T-helper 1 cell (primary cell): ENCODE results near the gene CDHR3.
"Not testable (repeated sequence)": the region's sequence is repeated elsewhere in the genome, so short reads cannot be mapped to it uniquely, and the experiment has no call there.

Experiments used
- DNase-seq, 5 donors: peaks; one replicate each; pipeline ENCODE4 v3.0.0-alpha.2; 2012 to 2020

The CDHR3 gene

DNA sequence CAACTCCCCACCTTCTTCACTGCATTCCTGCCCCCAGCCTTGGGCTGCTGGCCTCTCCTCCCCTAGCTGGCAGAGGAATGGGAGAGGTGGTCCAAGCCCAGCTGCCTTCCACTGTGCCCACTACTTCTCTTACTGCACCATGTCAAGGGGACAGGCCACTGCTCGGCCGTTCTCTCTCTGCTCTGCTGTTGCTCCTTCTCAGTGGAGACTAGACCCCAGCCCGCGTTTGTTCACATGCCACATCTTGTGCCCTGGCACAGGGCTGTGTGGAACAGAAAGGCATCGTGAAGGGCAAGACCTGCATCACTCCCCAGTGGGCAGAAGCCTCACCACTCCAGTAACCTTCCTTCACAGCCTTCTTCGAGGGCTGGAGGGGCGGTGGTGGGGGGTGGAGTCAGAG lies 711 bp upstream of the CDHR3 start:
- no peak for DNase-seq

DNA sequence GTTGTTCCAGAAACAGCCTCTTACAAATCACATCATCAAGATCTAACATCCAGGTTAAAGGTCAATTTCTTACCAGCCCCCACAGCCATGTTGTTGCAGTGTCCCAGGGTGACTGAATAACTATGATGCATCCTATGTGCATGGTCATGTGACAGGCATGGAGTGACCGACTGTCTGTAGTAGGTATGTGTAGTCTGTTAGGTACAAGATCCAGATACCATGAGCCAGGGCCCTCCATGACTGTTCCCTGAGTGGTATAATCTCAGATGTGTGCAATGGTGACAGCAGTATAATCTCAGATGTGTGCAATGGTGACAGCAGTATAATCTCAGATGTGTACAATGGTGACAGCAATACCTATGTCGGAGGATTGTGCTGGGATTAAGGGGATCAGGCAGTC lies 8.8 kb downstream of the CDHR3 start:
- DNase-seq = no peak

DNA sequence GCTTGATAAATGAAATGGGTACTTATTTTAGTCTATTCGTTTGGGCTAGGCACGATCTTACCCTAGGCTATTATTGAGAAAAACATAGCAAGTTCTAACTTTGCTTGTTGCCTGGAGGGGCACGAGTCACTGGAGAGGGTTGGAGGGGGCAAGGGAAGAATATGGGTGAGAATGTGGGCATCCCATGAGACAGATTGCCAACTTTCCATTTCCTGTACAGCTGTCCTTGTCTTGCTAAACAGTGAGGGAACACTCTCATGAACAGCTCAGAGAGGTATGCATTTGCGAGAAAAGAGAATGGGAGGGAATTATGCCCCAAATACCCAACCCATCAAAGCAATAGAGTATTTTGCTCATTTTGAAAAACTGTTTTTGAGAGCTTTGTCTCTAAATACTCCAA lies 9.2 kb downstream of the CDHR3 start:
- no peak for DNase-seq

DNA sequence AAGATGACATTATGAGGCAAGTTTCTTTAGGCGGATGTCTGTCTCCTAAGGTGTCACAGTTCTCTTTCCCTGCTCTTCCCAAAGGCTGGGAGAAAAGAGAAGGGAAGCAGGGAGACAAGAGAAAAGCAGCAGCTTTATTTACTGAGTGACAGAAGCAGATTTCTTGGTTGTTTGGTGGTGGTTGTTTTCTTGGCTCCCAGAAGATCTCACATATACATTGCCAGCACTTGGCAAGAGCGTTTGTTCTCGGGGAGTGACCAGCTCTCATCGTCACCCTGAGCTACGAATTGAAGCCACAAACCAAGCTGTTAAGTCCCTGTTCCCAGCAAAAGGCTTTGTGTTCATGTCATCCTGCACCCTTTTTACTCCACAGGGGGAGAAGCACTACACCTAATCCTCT lies 11.4 kb downstream of the CDHR3 start:
- DNase-seq = no peak

DNA sequence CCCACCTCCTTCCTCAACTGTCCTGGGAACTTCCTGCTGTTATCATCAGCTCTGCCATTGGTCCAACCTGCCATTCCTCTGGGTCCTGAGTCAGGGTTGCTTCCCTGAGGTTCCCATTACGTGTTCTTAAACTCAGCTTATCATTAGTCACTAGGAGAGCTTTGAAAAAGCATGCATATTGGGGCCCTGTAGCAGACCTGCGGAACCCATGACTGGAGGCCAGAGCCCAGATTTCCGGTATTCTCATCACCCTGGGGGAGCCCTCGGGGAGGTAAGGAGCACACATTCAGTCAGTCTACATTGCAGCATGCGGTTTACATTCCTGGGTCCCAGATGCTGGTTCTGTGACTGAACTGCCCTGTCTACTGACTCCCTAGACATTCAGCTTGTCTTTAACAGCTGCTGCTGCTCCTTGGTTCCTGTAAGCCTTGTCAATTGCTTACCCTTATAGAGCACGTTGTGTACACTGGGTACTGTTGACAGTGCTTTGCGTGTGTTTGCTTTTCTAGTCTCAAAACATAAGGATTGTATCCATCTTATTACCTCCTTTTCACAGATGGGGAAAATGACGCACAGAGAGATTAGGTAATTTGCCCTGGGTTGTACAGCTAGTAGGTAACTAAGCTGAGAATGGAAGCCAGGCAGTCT lies 12.8 kb downstream of the CDHR3 start:
- DNase-seq = no peak

DNA sequence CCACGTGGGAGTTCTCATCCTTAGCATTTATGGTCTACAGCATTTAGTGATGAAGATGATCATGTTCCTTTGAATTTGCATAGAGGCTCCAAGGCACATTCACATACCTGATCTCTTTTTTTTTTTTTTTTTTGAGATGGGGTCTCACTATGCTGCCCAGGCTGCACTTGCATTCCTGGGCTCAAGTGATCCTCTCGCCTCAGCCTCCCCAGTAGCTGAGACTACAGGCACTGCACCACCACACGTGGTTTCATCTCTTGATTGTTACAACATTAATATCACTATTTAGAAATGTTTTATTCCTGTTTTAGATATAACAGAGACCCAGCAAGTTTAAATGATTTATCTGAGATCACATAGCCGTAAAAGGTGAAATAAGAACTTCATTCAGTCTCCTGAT lies 13.8 kb downstream of the CDHR3 start:
- DNase-seq = no peak

DNA sequence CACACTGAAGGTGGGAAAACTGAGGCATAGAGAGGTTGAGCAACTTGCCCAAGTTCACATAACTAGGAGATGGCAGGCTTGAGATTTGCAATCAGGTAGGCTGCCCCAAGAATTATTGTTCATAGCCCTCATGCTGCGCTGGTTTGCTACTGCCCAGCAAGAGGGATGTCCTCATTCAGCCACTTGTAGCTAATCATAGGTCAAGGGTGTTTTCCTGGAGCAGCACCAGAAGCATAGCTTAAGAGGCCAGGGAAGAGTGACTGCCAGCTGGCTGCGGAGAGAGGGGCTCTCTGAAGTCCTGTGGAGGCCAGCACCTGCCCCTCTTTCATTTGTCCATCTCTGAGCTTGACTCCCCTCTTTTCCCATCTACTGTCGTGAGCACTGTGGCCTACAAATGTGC lies 15.0 kb downstream of the CDHR3 start:
- no peak for DNase-seq

DNA sequence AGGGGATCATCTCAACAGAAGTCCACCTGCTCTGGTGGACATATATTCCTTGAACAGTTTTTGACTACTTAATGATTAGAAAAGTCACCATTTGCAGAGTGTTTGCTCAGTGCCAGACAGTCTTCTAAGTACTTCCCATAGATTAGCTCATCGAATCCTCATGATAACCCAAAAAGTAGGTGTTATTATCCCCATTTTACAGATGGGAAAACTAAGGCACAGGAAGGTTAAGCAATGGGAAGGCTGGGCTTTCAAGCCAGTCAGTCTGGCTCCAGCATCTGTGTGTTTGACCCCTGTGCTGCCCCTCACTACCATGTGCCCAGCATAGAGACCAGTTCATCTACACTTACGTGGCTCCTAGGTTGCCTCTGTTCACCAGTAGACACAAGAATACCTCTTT lies 15.9 kb downstream of the CDHR3 start:
- no peak for DNase-seq

DNA sequence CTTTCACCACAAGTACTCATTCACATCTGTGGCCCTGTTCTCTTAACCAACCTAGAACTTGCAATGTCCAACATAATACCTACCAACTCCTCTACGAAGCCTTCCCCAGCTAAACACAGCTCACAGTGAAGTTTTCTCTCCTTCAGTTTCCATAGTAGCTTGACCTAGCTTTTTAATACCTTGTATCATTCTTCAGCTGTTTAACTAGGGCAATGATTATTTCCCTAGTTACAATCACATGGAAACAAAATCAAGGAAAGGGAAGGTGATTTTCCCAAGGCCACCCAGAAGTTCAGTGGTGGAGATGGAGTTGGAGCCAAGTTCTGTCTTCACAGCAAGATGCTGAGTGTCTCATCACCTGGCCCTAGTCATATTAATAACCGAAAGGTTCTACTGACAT lies 16.3 kb downstream of the CDHR3 start:
- no peak for DNase-seq

DNA sequence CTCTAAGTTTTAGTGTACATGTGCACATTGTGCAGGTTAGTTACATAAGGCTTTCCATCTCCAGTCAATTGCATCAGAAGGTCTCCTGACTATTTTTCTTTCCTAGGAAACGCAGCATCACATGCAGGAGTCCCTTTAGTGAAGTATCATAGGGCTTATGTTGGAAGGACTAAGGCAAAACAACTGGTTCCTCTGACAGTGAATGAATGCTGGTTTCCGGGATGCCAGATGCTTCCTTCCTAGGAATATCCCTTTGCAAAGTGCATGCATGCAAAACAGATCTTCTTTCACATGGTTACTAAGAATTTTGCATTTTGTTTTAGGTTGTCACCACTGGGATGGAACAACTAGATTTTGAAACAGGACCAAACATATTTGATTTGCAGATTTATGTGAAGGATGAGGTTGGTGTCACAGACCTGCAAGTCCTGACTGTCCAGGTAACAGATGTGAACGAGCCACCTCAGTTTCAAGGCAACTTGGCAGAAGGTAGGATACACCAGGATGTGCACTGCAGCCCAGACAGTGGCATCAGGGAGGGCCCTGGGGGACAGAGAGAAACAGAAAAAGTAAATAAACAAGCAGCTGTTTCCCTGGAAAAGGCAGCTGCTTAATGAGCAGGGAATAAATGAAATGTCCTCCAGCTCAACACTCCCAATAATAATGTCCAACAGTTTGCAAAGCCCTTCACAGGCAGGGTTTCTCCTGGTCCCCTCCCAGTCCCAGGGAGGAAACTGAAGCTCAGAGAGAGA lies 17.8 kb downstream of the CDHR3 start:
- DNase-seq = no peak

DNA sequence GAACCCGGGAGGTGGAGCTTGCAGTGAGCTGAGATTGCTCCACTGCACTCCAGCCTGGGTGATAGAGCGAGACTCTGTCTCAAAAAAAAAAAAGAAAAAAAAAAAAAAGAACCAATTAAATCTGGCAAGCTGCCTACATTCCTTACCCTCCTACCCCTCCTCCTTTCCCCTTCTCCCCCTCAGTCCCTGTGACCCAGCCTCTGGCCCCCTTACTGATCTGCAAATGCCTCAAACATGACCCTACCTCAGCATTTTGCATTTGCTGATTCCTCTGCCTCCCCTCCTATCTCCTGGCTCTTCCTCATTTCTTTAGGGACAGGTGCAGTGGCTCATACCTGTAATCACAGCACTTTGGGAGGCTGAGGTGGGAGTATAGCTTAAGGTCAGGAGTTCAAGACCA lies 19.3 kb downstream of the CDHR3 start:
- no peak for DNase-seq

DNA sequence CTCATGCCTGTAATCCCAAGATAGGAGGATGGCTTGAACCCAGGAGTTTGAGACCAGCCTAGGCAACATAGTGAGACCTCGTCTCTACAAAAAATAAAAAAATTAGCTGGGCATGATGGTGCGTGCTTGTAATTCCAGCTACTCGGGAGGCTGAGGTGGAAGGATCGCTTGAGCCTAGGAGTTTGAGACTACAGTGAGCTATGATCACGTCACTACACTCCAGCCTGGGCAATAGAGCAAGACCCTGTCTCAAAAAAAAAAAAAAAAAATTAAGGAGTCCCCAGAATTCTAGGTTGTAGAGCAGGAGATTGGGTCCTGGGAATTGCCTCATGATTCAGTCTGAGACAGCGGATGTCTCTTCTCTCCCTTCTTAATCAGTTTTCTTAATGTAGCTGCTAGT lies 21.7 kb downstream of the CDHR3 start:
- not testable (repeated sequence) for DNase-seq

DNA sequence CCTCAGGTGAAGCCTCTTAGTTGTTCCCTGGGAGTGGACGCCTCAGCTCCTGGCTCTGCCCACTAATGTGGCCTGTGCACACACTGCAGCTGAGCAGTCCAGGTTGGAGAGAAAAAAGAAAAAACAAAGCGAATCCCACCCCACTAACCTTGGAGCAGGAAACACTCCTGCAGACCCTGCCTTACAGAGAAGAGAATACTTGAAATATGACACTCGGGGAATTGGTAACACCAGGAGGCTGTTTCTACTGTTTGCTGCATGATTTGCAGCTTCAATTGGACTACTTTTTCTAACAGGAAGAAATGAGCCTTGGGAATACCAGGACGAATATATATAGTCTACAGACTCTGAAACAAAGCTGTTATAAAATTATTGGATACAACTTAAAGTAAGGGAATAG lies 22.2 kb downstream of the CDHR3 start:
- no peak for DNase-seq

DNA sequence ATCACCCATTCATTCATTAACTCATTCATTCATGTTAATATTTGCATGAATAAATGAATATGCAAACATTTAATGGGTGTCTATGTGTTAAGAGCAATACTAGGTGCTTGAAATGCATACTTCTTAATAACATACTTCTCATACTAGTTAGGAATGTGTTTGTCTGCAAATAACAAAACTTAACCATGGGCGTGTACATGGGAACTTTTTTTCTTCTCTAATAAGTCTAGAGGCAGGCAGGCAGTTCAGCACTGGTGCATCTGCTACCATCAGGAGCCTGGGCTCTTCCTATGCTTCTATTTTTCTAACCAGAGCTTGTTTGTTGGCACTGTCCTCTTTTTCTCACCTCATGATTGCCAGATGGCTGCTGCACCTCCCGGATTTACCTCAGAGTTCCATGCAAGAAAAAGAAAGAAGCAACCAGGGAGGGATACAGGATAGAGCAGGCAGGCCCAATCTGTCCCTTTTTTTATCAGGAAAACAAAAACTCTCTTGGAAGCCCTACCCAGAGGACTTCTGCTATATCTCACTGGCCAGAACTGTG lies 22.7 kb downstream of the CDHR3 start:
- DNase-seq = no peak

DNA sequence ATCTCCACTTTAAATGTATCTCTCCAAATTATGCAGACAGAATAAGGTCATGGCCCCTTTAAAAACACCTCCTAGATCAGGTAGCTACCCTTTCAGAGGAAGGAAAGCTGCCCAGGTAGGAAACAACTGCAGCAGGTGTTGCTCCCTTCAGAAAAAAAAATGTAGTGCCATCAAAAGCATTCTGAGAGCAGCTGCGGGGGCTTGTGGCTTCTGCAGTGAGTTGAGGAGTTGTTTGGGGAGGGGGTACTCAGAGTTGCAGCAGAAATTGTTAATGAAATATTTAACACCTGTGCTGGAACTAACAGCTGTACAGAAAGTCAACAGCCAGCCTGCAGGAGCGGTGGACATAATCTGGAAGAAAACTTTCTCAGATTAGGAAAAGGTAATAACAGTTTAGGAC lies 24.0 kb downstream of the CDHR3 start:
- no peak for DNase-seq

DNA sequence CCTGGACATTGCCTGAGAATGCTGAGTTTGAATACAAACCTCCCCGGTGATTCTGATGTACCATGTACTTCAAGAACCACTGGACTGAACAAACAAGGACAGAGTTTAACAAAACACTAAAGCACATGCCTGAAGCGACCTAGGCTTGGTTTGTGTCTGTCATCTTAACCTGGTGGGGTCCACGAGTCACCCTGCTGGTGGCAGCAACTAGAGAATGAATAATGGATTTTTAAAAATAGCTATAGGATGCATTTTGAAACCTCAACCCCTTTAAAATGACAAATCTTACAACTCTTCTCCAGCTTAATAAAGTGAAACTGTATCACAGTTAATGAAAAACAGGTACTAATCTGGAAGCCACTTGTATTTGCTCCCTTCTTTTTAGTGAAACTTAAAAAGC lies 25.2 kb downstream of the CDHR3 start:
- no peak for DNase-seq

DNA sequence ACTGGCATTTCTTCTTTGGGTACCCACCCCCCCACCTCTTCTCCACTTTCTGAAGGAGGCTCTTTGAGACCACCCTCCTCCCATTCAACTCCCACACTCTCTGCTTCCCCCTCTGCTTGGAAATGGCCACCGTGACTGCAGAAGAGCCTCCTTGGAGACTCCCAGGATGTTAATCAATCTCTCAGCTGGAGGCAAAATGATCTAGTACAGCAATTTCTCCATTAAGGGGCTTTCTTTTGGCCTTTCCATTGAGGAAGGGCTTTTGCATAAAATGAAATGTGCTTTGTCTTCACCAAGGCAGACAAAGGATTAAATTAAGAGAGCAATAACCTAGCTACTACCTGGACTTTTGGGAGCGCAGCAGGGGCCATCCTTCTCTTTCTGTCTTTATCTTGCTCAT lies 26.1 kb downstream of the CDHR3 start:
- no peak for DNase-seq

DNA sequence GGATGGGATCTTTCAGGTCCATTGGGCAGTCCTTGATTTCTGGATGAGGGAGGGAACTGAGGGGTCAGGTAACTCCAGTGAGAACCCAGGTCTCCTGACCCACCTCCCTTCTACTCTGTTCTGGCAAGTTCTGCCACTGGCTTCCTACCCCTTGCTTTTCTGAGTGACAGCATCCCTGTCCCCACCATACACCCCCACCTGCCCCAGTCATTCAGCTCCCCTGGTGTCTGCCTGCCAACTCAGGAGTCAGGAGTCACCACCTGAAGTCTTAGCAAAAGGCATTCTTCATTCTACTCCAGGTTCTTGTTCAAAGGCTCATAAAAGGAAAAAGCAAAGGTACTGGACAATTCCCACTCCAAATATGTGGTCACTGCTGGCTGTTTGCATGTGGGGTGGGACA lies 26.6 kb downstream of the CDHR3 start:
- DNase-seq = no peak

DNA sequence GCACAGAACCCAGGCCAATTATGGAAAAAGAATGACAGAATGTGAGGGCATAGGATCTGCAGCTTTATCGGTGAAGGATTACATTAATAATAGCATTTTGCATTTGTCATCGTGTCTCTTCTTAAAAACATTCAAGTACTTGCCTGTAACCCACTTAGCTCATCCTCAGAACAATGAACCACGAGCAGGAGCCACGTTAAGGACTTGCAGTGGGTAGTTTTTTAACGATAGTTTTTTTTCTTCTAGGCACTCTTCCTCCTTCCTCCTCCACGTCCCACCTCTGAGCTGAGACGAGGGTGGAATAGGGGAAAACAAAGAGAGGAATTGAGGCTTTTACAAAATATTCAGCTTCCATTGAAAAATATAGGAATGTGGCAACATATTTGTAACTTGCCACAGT lies 27.1 kb downstream of the CDHR3 start:
- no peak for DNase-seq

DNA sequence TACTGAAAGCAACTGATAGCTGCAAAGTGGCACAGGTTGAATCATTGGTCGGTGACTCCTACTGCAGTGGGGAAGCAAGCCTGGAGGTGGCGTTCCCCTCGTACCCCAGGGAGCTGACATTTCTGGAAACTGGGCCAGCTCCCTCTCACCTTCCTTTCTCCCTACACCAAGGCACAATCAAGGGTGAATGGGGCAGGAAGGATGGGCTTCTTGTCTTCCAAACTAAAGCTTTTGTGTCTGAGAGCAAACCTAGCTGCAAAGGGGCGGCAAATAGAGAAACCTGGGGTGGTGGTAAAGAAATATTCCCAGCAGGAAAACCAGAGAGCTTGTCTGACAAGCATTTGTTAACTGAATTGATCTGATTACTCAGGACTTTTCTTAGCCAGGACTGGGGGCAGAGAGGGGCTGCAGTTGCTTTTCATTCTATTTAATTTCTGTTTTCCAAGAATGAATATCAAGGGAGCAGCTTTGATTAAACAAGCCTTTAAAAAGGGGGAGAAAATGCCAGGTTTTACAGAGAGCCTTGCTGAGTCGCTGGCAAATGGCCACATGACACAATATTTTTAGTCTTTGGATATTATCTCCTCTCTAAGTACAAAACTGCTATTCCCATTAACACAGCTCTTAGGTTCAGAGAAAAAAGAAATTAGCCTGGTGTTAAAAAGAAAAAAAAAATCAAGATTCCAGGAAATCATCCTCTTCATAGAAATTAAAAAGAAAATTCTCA lies 27.8 kb downstream of the CDHR3 start:
- no peak for DNase-seq

DNA sequence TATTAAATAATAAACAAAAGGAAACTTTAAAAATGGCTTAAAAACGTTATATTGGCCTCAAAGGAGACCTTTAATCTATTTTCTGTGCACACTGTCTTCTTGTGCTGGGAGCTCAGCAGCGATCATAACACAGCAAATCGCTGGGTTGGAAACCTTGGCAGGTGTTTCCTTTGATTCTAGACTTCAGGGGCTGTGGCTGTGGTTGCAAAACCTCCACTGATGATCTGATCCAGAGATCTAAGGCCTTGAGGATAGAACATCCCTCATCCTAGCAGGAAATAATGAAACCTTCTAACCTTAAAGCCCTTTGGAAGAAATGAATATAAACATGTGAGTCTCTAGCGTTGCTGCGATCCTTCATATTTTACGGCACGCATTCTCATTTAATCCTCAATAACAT lies 29.8 kb downstream of the CDHR3 start:
- no peak for DNase-seq

DNA sequence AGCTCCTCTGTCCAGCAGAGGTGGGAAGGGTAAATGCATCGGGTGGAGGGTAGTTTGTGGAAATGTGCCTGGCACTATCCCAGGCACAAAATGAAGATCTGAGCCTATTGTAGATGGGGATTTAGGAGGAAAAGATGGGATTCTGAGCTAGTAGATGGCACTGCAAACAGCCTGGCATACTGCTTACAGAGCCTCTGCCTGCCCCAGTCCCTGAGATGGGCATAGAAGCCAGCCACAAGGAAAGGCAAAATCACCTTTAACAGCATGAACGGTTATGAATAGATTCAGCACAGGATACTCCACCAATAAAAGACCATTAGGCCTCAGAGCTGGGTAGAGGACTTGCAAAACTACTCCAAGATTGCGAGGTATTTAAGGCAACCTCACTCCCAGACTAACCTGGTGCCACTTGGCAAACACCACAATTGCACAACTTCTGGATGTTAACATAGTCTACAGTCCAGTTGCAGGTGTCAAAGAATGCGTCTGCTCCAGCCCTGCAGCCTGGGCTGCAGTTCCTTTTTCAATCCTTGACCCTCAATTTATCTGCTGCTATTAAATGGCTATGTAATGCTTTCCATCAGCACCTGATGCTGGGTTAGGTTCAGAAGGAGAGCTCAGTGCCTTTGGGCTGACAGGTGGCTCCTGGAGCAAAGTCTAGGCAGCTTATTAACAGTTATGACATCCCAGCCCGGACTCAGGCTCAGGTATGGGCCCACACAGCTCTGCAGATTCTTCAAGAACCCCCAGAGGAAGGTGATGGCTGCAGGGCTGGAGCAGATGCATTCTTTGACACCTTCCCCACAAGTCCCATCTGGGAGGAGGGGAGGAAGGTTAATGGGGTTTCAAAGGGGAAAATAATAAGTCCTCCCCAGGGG lies 34.0 kb downstream of the CDHR3 start:
- DNase-seq = no peak

DNA sequence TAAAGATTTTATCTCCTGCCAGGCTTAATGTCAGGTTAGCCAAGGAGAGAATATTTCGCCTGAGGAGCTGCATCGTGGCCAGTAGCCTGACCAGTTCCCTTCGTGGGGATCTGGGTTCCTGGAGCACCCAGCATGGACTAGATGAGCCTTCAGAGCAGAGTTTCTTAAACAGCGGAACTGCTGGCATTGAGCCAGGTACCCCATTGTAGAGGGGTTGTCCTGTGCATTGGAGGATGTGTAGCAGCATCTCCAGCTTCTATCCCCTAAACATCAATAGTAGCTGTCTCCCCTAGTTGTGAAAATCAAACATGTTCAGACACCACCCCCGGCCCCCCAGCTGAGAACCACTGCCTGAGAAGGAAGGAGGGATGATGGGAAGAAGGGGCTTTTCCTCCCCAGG lies 36.2 kb downstream of the CDHR3 start:
- DNase-seq = no peak
